ENCODE results near the gene FAS. TPM values are rescaled to one million over a fixed set of nuclear protein-coding genes. Genes with fewer than 3 reads are reported as not detected.

FAS gene
- total RNA-seq, 1 experiment from 2014 or later, result 9.3 TPM

GRCh38 chr10:88946200-88946599 lies 44.4 kb upstream of the FAS start:
- Histone ChIP-seq H3K4me3 (replicated peaks in 1 of 2; ENCODE audit: low read depth in 1 of 2, low read length in 2 of 2) (no peak overlapping the region), H3K27ac (ENCODE audit: low read depth, low read length) (no peak overlapping the region)

GRCh38 chr10:88946965-88947590 lies 43.5 kb upstream of the FAS start:
- ChIA-PET RAD21 (ENCODE audit: low non-redundant PET in 1 of 2, low total read pairs in 2 of 2, uncharacterized antibody in 2 of 2, unreplicated experiment in 2 of 2) (no interaction called here), POLR2A (no interaction called here), CTCF (interaction anchor here (0.6 kb wide), 1 partner anchor 111 kb away, joined by 3 read pairs; no protein-coding TSS in a partner anchor)
- no peaks in the 10 kb centered on the region for H3K79me2 ChIP-seq (ENCODE audit: insufficient read depth, low read length)
- H3K4me1 ChIP-seq (ENCODE audit: control insufficient read depth in 1 of 2, insufficient read depth in 2 of 2, low read length in 2 of 2), result no peaks in the 10 kb centered on the region
- no peaks in the 10 kb centered on the region for H3K27me3 ChIP-seq (ENCODE audit: insufficient read depth, low read length)
- no peaks in the 10 kb centered on the region for H3K9me3 ChIP-seq (ENCODE audit: control insufficient read depth in 1 of 2, insufficient read depth in 1 of 2, low read depth in 1 of 2, low read length in 2 of 2)
- H3K9ac ChIP-seq (ENCODE audit: low read length), result no peak overlapping the region
- no peaks in the 10 kb centered on the region for H4K20me1 ChIP-seq (ENCODE audit: insufficient read depth)
- no peaks in the 10 kb centered on the region for H3K36me3 ChIP-seq (ENCODE audit: control insufficient read depth in 1 of 2, insufficient read depth in 2 of 2, low read length in 2 of 2)
- no peak overlapping the region for H3K27ac ChIP-seq (ENCODE audit: low read depth, low read length)
- H3K9me2 ChIP-seq (ENCODE audit: insufficient read depth), result no peaks in the 10 kb centered on the region
- no TSS peak for BruUV-seq (replicated peaks)
- no peak overlapping the region for H3K4me2 ChIP-seq (ENCODE audit: low read length)
- intact Hi-C loops (cut with micrococcal nuclease), result no loop called here
- TF ChIP-seq POLR2AphosphoS5 (IDR thresholded peaks at IDR 0.05; ENCODE audit: low read depth, low read length), result no peak
- no peak for TF ChIP-seq CTCF (IDR thresholded peaks at IDR 0.05 in 2 of 3, conservative IDR thresholded peaks at IDR 0.05 in 1 of 3; ENCODE audit: borderline replicate concordance in 1 of 3, insufficient read depth in 1 of 3, low read depth in 2 of 3, low read length in 2 of 3)
- no peak for TF ChIP-seq CEBPB (IDR thresholded peaks at IDR 0.05; ENCODE audit: low read depth)
- no peak for TF ChIP-seq SIN3A (IDR thresholded peaks at IDR 0.05; ENCODE audit: low read depth)
- no peak for TF ChIP-seq RAD21 (IDR thresholded peaks at IDR 0.05; ENCODE audit: low read depth)
- no peak for TF ChIP-seq ZBTB33 (IDR thresholded peaks at IDR 0.05; ENCODE audit: extremely low read depth, insufficient replicate concordance, low read length)
- no peak for TF ChIP-seq ZNF274 (IDR thresholded peaks at IDR 0.05; ENCODE audit: low read depth, low read length)
- no peak for TF ChIP-seq YY1 (IDR thresholded peaks at IDR 0.05; ENCODE audit: extremely low read depth, insufficient replicate concordance, low read depth, low read length)
- no peak for TF ChIP-seq FOSL1 (IDR thresholded peaks at IDR 0.05; ENCODE audit: low read depth)
- ATAC-seq (no peak), DNase-seq (ENCODE audit: low read depth, low spot score) (no peak)
- H2AFZ ChIP-seq (ENCODE audit: low read depth, low read length, poor library complexity, severe bottlenecking), result no peak overlapping the region
- no peak overlapping the region for H3K4me3 ChIP-seq (replicated peaks in 1 of 2; ENCODE audit: low read depth in 1 of 2, low read length in 2 of 2)

More at GRCh38 chr10:88946200-88946599, 44.4 kb upstream of the FAS start:
- Histone ChIP-seq H3K36me3 (ENCODE audit: control insufficient read depth in 1 of 2, insufficient read depth in 2 of 2, low read length in 2 of 2) (no peaks in the 10 kb centered on the region), H3K79me2 (ENCODE audit: insufficient read depth, low read length) (no peaks in the 10 kb centered on the region), H2AFZ (ENCODE audit: low read depth, low read length, poor library complexity, severe bottlenecking) (no peak overlapping the region), H3K4me2 (ENCODE audit: low read length) (no peak overlapping the region), H3K9me3 (ENCODE audit: control insufficient read depth in 1 of 2, insufficient read depth in 1 of 2, low read depth in 1 of 2, low read length in 2 of 2) (no peaks in the 10 kb centered on the region), H3K27me3 (ENCODE audit: insufficient read depth, low read length) (no peaks in the 10 kb centered on the region), H3K4me1 (ENCODE audit: control insufficient read depth in 1 of 2, insufficient read depth in 2 of 2, low read length in 2 of 2) (no peaks in the 10 kb centered on the region), H3K9me2 (ENCODE audit: insufficient read depth) (no peaks in the 10 kb centered on the region), H4K20me1 (ENCODE audit: insufficient read depth) (no peaks in the 10 kb centered on the region), H3K9ac (ENCODE audit: low read length) (no peak overlapping the region)
- ATAC-seq (no peak), DNase-seq (ENCODE audit: low read depth, low spot score) (no peak)
- ChIA-PET CTCF (interaction anchor here (0.6 kb wide), 2 partner anchors 11 to 110 kb away, joined by 3 read pairs; no protein-coding TSS in a partner anchor), POLR2A (no interaction called here), RAD21 (ENCODE audit: low non-redundant PET in 1 of 2, low total read pairs in 2 of 2, uncharacterized antibody in 2 of 2, unreplicated experiment in 2 of 2) (no interaction called here)
- no TSS peak for BruUV-seq (replicated peaks)
- no peak for TF ChIP-seq ZFX (IDR thresholded peaks at IDR 0.05)
- TF ChIP-seq SIN3A (IDR thresholded peaks at IDR 0.05; ENCODE audit: low read depth), result no peak
- no peak for TF ChIP-seq SP1 (IDR thresholded peaks at IDR 0.05; ENCODE audit: low read depth)
- no peak for TF ChIP-seq ATF3 (IDR thresholded peaks at IDR 0.05)
- no peak for TF ChIP-seq EZH2phosphoT487 (IDR thresholded peaks at IDR 0.05; ENCODE audit: borderline replicate concordance)
- TF ChIP-seq FOSL1 (IDR thresholded peaks at IDR 0.05; ENCODE audit: low read depth), result no peak
- intact Hi-C loops (cut with micrococcal nuclease), result no loop called here

Data from HCT116 (cell line).